Measurements from ENCODE around the gene ZNF750.
A peak's percentile ranks its signal among the peaks of the same experiment; 100 is the strongest.

ZNF750 gene

DNA sequence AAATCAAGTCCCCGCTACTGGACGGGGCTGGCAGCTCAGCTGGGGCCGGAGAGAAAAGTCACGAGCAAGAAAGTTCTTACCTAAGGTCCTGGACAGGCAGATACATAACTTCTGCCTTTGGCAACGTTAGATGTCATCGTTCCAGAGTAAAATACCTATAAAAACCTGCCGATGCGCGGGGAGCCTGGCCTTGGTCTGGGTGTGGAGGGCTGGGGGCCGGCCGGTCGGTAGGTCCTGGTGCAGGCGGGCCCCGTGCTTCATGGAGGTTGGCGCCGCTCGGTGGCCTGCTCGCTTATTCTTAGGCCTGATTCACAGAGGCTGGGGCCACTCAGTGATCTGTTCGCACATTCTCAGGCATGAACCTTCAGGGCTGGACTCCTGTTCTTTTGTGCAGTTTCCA lies 33.7 kb upstream of the ZNF750 start:
- FAIRE-seq (no peak), DNase-seq (ENCODE audit: insufficient read length, low spot score) (no peak)

DNA sequence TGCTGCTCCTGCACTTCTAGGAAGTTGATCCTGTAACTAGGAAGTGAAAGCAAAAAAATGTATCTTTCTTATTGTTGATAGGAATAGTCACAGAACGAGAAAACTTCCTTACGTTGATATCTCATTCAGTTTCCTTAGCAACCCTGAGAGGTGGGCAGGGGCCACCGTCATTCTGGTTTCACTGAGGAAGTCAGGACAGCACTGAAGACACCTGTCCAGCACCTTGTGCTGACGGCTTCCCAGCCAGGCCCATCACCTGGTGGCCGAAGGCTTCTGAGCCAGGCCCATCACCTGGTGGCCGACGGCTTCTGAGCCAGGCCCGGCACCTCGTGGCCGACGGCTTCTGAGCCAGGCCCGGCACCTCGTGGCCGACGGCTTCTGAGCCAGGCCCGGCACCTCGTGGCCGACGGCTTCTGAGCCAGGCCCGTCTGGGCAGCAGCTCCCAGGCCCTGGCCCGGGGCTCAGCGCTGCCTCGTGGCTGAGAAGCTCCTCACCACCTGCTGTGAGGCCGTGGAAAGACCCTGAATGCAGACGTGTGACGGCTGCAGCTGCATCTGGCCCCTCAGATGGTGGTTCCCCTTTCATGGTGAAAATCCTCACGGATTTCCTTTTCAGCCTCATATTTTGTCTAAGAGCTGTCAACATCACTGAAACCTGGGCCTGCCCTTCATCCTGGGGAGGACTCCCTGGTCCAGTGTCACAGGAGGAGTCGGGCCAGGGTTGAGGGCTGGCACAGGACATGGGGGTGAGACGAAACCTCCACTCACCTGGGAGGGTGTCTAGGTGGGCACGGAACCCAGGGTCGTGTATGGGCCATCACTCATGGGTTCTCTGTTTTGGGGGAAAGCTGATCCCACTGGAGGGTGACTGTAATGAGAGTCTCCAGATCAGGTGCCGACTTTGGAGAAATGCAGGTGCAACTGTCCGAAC lies 33.0 kb upstream of the ZNF750 start:
- FAIRE-seq, result peak; percentile 88

DNA sequence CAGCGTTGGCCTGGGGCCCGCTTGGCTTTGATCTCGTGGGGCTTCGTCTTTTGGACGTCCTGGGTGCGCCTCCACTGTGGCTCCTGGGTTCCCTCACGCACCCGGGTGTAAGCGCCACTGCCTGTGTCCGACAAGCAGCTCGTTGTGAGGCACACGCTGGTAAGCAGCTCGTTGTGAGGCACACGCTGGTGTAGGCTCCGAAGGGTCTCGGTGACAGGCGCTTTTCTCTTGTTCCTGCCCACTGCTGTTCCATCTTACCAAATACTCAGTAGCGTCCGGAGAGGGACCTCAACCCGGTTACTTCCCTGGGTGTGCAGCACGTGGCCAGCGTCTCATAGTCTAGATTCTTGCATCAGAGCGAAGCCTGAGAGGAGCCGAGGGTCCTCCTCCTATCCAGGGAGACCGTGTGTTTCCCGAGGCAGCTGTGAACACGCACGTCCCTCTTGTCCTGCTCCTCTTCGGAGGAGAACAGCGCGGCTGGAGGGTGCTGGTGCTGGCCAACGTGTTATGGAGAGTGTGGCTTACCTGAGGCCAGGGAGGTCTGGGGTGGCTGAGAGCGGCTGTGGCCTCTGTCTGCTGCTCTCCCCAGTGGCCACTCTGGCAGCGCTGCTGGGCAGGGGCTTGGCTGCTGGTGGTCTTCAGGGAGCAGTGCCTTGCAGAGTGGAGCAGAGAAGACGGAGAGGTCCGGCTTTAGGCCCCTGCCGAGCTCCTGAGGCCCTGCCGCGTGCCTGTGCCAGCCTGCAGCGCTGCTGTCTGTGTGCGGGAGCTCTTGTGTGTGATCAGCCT lies 32.1 kb upstream of the ZNF750 start:
- FAIRE-seq (no peak), DNase-seq (ENCODE audit: insufficient read length, low spot score) (no peak)

More for the DNA sequence above, 33.0 kb upstream of the ZNF750 start:
- no peak for DNase-seq (ENCODE audit: insufficient read length, low spot score)

DNA sequence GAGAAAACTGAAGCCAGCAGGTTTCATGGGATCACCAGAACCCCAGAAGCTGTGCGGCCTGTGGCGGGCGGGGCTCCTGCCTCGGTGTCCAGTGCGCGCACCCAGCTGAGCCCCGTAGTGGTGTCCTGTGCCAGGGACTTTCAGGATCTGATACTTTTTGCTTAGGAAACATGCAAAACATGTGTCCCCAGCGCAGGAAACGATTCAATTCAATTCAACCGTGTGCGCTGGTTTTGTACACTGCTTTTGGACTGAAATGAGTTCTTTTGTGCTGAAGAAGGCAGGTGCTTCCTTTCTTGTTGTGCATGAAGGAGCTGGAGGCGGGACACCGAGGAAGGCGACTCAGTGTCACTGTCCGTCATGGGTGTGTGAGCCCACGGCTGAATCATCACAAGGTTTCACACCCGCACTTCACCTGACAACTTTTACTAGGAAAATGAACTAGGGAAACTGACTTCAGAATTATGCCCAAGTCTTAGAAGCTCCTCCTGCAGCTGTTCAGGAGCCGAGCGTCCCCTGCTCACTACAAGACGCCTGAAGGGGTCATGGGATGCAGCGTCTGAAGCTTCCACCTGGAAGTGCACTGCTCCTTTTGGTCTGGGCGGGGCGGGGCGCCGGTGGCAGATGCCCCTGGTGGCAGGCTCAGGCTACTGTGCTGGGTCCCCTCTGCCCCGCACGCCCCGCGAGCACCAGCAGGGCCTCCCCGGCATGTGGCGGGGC lies 31.4 kb upstream of the ZNF750 start:
- FAIRE-seq (peak; percentile 97), DNase-seq (ENCODE audit: insufficient read length, low spot score) (peak; percentile 81)

DNA sequence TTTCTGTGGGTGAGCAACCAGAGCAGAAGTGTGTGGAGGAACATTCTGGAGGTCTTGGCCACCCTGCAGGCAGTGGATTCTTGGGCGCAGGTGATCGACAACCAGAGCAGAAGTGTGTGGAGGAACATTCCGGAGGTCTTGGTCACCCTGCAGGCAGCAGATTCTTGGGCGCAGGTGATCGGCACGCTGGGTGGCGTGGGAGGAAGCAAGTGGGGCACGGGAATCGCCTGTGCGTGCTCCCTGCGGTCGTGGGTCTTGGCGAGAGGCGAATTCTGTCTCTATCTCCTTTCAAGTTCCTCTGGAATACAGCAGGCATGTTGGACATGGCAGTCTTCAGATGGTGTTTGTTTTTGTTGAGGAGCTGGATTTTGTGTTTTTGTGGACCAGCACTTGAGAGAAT lies 30.7 kb upstream of the ZNF750 start:
- DNase-seq (ENCODE audit: insufficient read length, low spot score), result no peak
- FAIRE-seq, result no peak

DNA sequence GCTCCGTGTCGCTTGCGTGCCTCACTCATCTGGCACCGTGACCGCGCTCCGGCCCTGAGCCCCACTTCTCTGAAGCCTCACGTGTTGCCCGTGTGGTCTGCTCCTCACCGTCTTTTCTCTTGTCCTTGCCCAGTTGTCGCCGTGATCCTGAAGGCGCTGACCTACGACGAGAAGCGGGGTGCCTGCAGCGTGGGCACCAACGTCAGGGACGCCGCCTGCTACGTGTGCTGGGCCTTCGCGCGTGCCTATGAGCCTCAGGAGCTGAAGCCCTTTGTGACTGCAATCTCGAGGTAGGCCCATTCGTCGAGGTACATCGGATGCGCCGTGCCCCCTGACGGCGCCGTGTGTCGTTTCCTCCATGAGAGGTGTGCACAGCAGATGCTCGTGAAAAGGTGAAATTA lies 30.3 kb upstream of the ZNF750 start:
- DNase-seq (ENCODE audit: insufficient read length, low spot score) (no peak), FAIRE-seq (no peak)

DNA sequence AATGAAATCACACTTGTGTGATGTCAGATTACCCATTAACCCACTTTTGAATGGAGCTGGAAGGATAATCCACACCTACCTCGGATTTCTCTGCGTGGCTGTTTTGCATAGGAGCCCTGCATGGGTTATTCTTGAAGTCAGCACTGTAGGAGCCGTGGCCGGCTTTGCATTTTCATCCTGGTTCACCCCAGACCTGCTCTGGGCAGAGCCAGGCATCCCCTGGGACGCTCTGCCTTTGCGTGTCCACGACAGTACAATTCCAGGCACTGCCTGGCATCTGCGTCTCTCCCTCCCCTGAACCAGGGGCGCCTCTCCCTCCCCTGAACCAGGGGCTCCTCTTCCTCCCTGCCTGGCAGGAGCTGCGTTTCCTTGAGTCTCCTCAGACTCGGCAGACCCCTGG lies 29.7 kb upstream of the ZNF750 start:
- DNase-seq (ENCODE audit: insufficient read length, low spot score) (no peak), FAIRE-seq (no peak)

DNA sequence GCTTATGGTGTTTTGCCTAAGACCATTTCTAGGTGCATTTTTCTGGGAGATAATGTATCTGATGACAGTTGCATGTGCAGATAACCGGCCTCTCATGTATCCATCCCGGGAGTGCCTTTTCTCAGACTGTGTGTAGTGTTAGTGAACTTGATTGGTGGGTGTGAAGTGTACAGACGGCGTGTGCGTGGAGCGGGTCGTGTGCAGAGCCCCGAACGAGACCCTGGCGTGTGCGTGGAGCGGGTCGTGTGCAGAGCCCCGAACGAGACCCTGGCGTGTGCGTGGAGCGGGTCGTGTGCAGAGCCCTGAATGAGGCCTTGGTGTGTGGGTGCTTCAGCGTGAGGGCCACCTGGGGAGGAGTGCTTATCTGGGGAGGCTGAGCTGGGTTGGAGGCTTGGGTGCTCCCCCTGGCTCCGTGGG lies 28.9 kb upstream of the ZNF750 start:
- no peak for DNase-seq (ENCODE audit: insufficient read length, low spot score)
- no peak for FAIRE-seq

DNA sequence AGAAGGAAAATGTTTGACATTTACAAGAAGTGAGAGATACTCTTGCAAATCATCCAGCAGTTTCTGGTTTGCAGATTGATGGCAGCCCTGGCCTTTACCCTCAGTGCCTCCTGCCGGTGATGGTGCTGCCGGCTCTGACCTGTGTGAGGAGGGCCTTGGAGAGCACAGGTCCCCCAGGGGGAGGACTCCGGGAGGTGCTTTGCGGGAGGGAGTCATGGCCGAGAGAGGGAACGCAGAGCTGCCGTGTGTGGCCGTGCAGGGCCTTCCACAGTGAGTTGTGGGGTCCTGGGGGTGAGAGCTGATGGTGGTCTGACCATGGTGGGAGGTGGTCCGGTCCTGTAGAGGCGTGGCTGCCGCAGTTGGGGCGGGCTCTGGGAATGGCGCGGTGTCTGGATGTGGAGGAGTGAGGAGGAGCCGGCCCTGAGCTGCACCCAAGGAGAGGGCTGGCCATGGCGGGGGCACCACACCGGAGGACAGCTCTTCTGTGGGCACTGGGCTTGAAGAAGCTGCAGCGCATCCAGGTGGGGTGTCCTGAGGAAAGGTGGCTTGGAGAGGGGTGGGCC lies 28.0 kb upstream of the ZNF750 start:
- FAIRE-seq, result no peak
- DNase-seq (ENCODE audit: insufficient read length, low spot score), result no peak

DNA sequence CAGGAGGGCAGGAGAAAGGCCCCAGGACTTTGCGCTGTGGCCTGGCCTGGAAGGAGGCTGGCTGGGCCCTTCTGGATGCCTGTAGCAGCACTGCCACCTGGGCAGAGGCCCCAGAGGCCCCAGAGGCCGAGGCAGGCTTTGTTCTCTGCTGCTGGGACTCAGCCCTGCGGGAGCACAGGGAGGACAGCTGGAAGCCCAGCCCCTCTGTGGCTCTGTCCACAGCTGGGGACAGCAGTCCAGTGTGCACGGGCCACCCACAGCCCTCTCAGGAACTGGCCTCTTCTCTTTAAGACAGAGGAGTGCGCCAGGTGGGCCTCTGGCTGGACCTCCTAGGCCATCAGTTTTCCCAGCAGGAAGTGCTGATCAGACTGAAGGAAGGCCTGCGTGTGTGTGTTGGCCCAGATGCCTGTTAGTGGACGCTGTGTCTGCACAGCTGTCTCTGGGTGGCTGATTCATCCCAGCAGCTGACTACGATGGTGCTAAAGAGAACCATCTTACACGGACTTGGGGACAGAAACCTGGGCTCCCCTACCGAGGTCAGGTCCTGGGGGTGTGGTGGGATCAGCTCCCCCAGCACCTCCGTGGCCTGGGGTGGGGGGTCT lies 26.9 kb upstream of the ZNF750 start:
- DNase-seq (ENCODE audit: insufficient read length, low spot score) (no peak), FAIRE-seq (no peak)

DNA sequence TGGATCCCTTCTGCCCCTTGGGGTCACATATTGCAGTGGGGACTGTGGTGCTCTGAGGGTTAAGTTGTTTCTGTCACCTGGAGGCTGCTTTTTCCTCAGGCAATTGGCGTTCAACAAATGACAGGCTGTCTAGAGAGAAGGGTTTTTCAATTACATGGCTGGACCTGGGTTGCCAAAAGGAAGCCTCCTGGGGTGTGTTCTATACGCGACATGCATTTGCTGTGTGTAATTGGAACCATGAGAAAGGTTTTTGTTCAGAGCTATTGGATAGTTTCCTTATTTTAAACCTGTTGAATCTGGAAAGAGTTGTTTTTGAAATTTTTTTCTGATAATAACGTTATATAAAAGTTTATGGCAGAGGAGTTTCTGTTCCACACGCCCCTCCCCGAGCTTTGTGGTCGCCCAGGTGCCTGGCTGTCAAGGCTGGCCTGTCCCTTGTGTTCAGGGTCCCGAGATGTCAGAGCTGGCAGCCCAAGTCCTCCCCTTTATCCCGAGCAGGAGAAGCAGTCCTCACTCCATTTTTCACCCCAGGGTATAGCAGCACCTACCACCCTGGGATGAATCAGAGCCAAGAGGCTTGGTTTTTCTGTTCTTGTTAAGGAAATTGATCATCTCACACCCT lies 26.1 kb upstream of the ZNF750 start:
- no peak for DNase-seq (ENCODE audit: insufficient read length, low spot score)
- FAIRE-seq, result peak; percentile 77

DNA sequence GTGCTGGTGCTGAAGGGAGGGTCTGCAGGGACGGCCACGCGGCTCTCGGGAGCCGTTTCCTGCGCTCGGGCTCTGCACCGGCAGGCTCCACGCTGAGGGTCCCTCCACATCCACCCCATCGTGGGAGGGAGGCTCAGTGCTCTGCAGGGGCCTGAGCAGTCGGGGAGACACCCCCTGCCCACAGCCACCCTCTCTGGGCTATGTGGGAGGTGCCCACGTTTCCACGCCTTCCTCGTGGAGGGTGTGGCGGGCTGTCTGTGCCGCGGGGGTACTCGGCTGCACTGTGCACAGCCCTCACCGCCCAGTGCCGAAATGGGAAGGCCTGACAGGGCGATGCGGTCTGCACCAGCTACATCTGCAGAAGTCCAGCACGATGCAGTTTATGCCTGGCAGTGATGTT lies 25.5 kb upstream of the ZNF750 start:
- no peak for DNase-seq (ENCODE audit: insufficient read length, low spot score)
- FAIRE-seq, result no peak

DNA sequence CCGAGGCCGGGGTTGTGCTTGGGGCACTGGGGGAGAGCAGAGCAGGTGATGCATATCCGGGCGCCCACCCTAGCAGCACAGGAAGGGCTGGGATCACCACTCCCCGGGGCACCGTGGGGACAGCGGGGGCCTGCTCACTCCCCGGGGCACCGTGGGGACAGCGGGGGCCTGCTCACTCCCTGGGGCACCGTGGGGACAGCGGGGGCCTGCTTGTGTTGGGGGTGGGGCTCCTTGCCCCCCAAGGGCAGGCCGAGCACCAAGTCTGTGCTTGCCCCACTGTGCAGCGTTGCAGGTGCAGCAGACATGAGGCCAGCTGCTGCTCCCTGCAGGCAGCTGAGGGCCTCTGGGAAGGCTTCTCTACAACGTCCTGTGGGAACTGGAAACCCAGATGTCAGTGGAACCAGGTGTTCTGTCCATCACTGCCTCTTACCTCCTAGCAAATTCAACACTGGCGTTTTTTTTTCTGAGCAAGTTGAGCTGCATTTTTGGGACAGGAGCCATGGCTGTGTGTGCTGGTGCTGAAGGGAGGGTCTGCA lies 25.0 kb upstream of the ZNF750 start:
- FAIRE-seq, result peak; percentile 77
- no peak for DNase-seq (ENCODE audit: insufficient read length, low spot score)

DNA sequence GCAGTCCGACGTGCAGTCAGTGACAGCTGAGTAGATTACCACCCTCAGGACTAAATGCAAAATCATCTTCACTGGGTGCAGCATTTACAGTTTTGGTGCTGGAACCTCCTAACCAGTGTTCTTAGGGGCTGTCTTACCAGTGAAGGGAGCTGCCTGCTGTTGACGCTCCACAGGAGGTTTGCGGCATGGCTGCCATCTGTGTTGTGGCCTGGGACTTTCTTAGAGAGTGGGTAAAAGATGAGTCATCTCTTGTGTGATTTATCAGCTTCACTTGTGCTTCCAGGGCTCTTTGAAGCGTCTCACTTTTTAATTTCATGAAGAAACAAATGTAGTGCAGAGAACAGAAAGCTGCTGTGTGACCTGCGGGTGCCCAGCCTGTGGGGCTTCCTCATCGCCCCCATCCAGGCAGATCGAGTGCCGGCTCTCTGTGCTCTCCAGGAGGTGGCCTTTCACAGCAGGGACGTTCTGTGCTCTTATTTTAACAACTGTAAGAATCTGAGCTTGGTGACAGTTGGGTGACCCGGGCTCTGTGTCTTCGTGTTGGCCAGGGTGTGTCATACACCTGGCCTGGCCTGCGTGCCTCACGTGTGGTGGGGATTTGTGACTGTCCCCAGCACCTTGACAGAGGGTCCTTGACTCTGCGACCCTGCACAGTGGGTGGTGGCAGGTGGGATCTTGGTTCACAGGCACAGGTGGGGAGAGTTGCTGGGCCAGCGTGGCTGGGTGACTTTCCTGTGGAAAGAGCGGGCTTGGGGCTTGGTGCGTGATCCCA lies 24.3 kb upstream of the ZNF750 start:
- FAIRE-seq (peak; percentile 94), DNase-seq (ENCODE audit: insufficient read length, low spot score) (peak; percentile 89)

DNA sequence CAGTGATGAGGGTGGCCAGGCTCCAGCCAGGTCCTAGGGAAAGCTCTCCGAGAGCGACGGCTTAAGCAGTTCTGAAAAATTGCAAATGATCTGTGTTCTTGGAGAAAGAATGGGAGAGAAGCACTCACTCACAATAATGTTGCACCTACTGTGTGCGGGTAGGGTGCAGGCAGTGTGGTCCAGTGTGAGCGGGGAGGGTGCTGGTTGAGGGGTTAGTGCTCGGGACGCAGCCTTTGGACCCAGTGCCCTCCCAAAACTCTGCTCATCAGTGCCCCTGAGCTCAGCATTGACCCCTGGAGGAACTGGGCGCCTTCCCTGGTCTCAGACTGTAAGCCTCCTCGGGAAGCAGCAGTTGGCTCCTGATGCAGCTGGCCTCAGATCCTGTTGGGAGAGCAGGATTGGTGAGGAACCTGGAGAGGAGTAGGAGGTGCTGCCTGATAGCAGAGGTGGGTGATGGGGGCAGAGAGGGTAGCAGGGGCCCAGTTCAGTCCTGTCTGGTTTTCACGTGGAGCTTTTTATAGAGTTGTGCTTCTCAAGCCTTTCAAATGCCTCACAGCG lies 23.6 kb upstream of the ZNF750 start:
- FAIRE-seq, result no peak

DNA sequence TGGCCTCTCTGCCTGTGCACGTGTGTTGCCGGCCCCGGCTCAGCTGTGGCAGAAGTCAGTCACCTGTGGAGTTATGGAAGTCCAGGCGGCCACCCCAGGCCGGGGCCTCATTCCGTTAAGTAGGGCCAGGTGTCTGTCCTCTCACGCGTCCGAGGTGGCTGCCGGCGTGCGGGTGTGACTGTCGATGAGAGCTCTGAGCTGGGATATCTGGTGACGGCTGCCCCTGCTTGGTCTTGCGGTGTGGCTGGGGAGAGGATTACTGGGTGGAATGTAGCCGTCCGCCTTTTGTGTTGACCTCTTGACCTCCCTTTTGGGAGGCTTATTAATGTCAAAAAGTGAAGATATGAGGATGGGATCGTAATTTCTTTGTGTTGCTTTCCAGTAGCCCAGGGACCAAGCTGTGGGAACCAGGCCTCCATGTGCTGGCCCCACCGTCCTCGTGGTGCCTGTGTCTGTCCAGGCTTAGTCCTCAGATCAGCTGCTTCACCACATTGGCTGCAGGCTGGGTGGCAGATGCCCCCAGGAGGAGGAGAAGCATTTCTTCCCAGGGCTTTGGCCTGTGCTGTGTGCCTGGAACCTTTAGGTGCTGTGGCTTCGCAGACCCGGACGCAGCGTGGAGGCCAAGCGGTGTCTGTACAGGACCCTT lies 23.0 kb upstream of the ZNF750 start:
- no peak for DNase-seq (ENCODE audit: insufficient read length, low spot score)
- no peak for FAIRE-seq

More for the DNA sequence above, 23.6 kb upstream of the ZNF750 start:
- DNase-seq (ENCODE audit: insufficient read length, low spot score), result no peak

DNA sequence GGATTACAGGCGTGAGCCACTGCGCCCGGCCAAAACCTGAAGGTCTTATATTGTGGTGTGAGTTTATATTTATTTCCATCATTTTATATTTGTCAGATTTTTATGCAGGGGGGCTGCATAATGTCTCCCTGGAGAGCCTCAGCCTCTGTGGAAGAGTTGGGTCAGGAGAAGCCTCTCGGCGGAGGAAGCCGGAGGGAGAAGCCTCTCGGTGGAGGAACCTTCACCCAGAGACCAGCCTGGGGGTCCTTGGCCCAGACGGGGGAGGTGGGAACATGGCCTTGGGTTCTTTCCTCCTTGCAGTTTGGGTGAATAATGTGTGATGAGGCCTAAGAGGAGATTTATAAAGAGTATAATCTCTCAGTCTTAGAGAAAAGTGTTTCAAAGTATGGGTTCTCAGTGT lies 22.4 kb upstream of the ZNF750 start:
- no peak for DNase-seq (ENCODE audit: insufficient read length, low spot score)
- no peak for FAIRE-seq

DNA sequence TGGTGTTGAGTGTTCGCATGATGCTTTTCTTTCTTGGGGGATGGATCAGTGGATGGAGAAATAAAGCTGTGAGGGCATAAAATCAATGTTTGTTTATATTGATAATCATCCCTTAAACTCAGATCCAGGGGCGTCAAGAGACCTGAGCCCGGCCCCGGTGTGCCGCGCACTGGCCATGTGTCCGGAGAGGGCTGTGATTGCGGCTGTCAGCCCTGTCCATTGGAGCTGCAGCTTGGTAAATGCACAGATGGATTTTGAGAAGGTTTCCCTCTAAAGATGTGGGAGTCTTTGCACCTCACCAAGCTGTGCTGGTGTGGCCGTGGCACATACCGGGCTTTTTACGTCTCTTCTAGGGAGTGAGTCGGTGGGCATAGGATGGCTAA lies 21.6 kb upstream of the ZNF750 start:
- DNase-seq (ENCODE audit: insufficient read length, low spot score), result no peak
- no peak for FAIRE-seq

Data from GM19239 (cell line).